ENCODE measurements around the gene ELAVL3. TPM values are rescaled to one million over a fixed set of nuclear protein-coding genes. Genes with fewer than 3 reads are reported as not detected.

ELAVL3 gene
- total RNA-seq, 1 donor from 2014 or later: not detected

- H3K4me1 ChIP-seq: no peaks in the 10 kb centered on the region
- no peak for DNase-seq (ENCODE audit: low spot score in 2 of 2)
- TF ChIP-seq CTCF (IDR thresholded peaks at IDR 0.05): no peak
- H3K27me3 ChIP-seq: no peaks in the 10 kb centered on the region
- H3K36me3 ChIP-seq: peaks cover 5 to 13% of the 10 kb centered on the region in 2 donors
- intact Hi-C loops (cut with DNase I): no loop called here
- H3K27ac ChIP-seq: no peak overlapping the region
- no peaks in the 10 kb centered on the region for H3K9me3 ChIP-seq
- H3K4me3 ChIP-seq: no peak overlapping the region
Measured at GRCh38 chr19:11401808-11402543, 78.9 kb downstream of the ELAVL3 start.

Other genes starting within 250 kb of the ELAVL3 start
- not detected for gene ANGPTL8, start 241.4 kb downstream of the ELAVL3 start, total RNA-seq
- gene DOCK6, start 218.5 kb downstream of the ELAVL3 start, total RNA-seq: 140 TPM
- gene TSPAN16, start 184.9 kb downstream of the ELAVL3 start, total RNA-seq: not detected
- 33.6 TPM for gene RAB3D, start 141.4 kb downstream of the ELAVL3 start, total RNA-seq
- 225 TPM for gene TMEM205, start 134.8 kb downstream of the ELAVL3 start, total RNA-seq
- gene CCDC159, start 134.5 kb downstream of the ELAVL3 start, total RNA-seq: 79.0 TPM
- 61.4 TPM for gene PLPPR2, start 125.6 kb downstream of the ELAVL3 start, total RNA-seq
- gene SWSAP1, start 106.4 kb downstream of the ELAVL3 start, total RNA-seq: 4.5 TPM
- gene EPOR, start 96.7 kb downstream of the ELAVL3 start, total RNA-seq: 0.21 TPM
- 63.2 TPM for gene RGL3, start 61.7 kb downstream of the ELAVL3 start, total RNA-seq
- not detected for gene ODAD3, start 45.9 kb downstream of the ELAVL3 start, total RNA-seq
- gene PRKCSH, start 45.4 kb downstream of the ELAVL3 start, total RNA-seq: 208 TPM
- gene ZNF653, start 24.8 kb upstream of the ELAVL3 start, total RNA-seq: 7.6 TPM
- gene ECSIT, start 48.1 kb upstream of the ELAVL3 start, total RNA-seq: 27.5 TPM
- gene CNN1, start 57.8 kb upstream of the ELAVL3 start, total RNA-seq: 477 TPM
- 28.9 TPM for gene ELOF1, start 78.2 kb upstream of the ELAVL3 start, total RNA-seq
- not detected for gene ACP5, start 96.6 kb upstream of the ELAVL3 start, total RNA-seq
- 7.6 TPM for gene ZNF627, start 116.4 kb upstream of the ELAVL3 start, total RNA-seq

Data from ascending aorta (tissue), 2 donors.